Kidney (tissue), 14 donors: Measurements from ENCODE around the gene IKZF2. TPM values are rescaled to one million over a fixed set of nuclear protein-coding genes. Genes with fewer than 3 reads are reported as not detected.

Experiments
- DNase-seq, 5 donors: peaks; one replicate each; pipeline ENCODE4 v3.0.0-alpha.2; 2013 to 2020
- FAIRE-seq: peaks from 2 replicates; lab custom pipeline; 2012; peaks lifted over from hg19 to GRCh38; lab: Jason Lieb, UNC
- H3K27ac ChIP-seq, 2 donors: one replicate each; pipeline ENCODE4 v1.7.0; 2013; ENCODE audit warnings: low read depth in 2 of 2, low read length in 2 of 2, inconsistent platforms in 1 of 2
- H3K27me3 ChIP-seq: one replicate; pipeline ENCODE4 v1.7.1; 2013; ENCODE audit warnings: low read length, inconsistent platforms; ENCODE audit not compliant: control insufficient read depth, insufficient read depth
- H3K36me3 ChIP-seq, 3 donors: one replicate each; pipeline versions ENCODE4 v1.7.0 to v1.7.1; 2013; ENCODE audit warnings: low read length in 3 of 3, control low read depth in 1 of 3, inconsistent platforms in 1 of 3; ENCODE audit not compliant: insufficient read depth in 3 of 3, control insufficient read depth in 2 of 3
- H3K4me1 ChIP-seq, 3 donors: one replicate each; pipeline versions ENCODE4 v1.7.0 to v1.7.1; 2013; ENCODE audit warnings: low read length in 3 of 3, inconsistent platforms in 1 of 3, low read depth in 1 of 3; ENCODE audit not compliant: control insufficient read depth in 2 of 3, insufficient read depth in 2 of 3
- H3K4me3 ChIP-seq, 3 donors: one replicate each; pipeline versions ENCODE4 v1.7.0 to v1.8.1; 2013; ENCODE audit warnings: low read length in 3 of 3, control low read depth in 1 of 3, inconsistent platforms in 1 of 3
- H3K9ac ChIP-seq, 3 donors: one replicate each; pipeline versions ENCODE4 v1.7.0 to v1.7.1; 2013; ENCODE audit warnings: low read length in 3 of 3, control low read depth in 1 of 3, inconsistent platforms in 1 of 3
- H3K9me3 ChIP-seq, 3 donors: one replicate each; pipeline versions ENCODE4 v1.7.0 to v1.7.1; 2013; ENCODE audit warnings: low read length in 3 of 3, control low read depth in 1 of 3, inconsistent platforms in 1 of 3; ENCODE audit not compliant: control insufficient read depth in 2 of 3, insufficient read depth in 1 of 3
- CTCF ChIP-seq: IDR thresholded peaks from 3 replicates; pipeline ENCODE4 v1.5.1; 2012; ENCODE audit warnings: mild to moderate bottlenecking, moderate library complexity, borderline replicate concordance; ENCODE audit not compliant: insufficient read depth; ENCODE audit errors: extremely low read depth
- intact Hi-C: fragments of 100-400 bp; cut with DNase I; formaldehyde crosslinking; loops from one replicate; pipeline ENCODE4 v1.11.1; 2022
- polyA plus RNA-seq: library from polyadenylated mRNA; stranded (reverse); fragments of 350-450 nt; fragmentation: Illumina TruSeq; extraction: RNeasy Lipid Tissue Mini Kit (QIAGEN cat#74804); gene quantifications from one replicate; pipeline ENCODE4 v1.2.3, GENCODE V29; 2014; ENCODE audit warnings: low read depth, low replicate concordance; ENCODE audit not compliant: insufficient read depth
- total RNA-seq: library from RNA; stranded (reverse); fragmentation: NEBNext Ultra II Directional; extraction: Animal tissue kit (Norgen Biotek cat#: 25700); gene quantifications from one replicate; pipeline ENCODE4 v1.2.1, GENCODE V29; 2021
- donor health status: control.
- donor health status: control.
- donor health status: control.
- donor health status: control.
- donor health status: control.
- donor health status: DM: yes; HTN: yes; CAD: no.
- donor health status: Normal renal cell carcinoma (clear cell type).

IKZF2 gene
- total and polyA plus RNA-seq, 2 donors from 2014 or later = 0.75 to 12.4 TPM

- intact Hi-C loops = no loop called here
- no peak for FAIRE-seq
- H3K4me1 ChIP-seq = no peaks in the 10 kb centered on the region
Observed at GRCh38 chr2:213188533-213188867, 37.1 kb upstream of the IKZF2 start.

GRCh38 chr2:213187833-213188532 lies 36.6 kb upstream of the IKZF2 start:
- Histone ChIP-seq H3K36me3 (no peaks in the 10 kb centered on the region), H3K9me3 (no peaks in the 10 kb centered on the region), H3K4me1 (no peaks in the 10 kb centered on the region), H3K27ac (no peak overlapping the region), H3K27me3 (no peaks in the 10 kb centered on the region), H3K9ac (no peak overlapping the region), H3K4me3 (no peak overlapping the region)
- no peak for TF ChIP-seq CTCF
- intact Hi-C loops = no loop called here
- no peak for FAIRE-seq
- DNase-seq = peak in 4 of 5 donors; percentile 37 to 80 (median 59)

More at GRCh38 chr2:213188533-213188867, 37.1 kb upstream of the IKZF2 start:
- H3K27ac ChIP-seq = no peak overlapping the region
- no peak for DNase-seq
- no peak overlapping the region for H3K4me3 ChIP-seq
- no peak overlapping the region for H3K9ac ChIP-seq
- H3K36me3 ChIP-seq = no peaks in the 10 kb centered on the region
- TF ChIP-seq CTCF = no peak
- H3K27me3 ChIP-seq = no peaks in the 10 kb centered on the region
- H3K9me3 ChIP-seq = no peaks in the 10 kb centered on the region

GRCh38 chr2:213187386-213187785 lies 36.0 kb upstream of the IKZF2 start:
- DNase-seq (no peak), FAIRE-seq (peak; percentile 25)
- intact Hi-C loops = no loop called here

More at GRCh38 chr2:213187386-213187785, 36.0 kb upstream of the IKZF2 start:
- Histone ChIP-seq H3K4me1 (no peaks in the 10 kb centered on the region), H3K27ac (no peak overlapping the region), H3K36me3 (no peaks in the 10 kb centered on the region), H3K9ac (no peak overlapping the region), H3K4me3 (no peak overlapping the region), H3K9me3 (no peaks in the 10 kb centered on the region), H3K27me3 (no peaks in the 10 kb centered on the region)
- TF ChIP-seq CTCF = no peak
